Breast epithelium (tissue), 4 donors: ENCODE measurements around the gene INO80E. TPM values are rescaled to one million over a fixed set of nuclear protein-coding genes. Genes with fewer than 3 reads are reported as not detected.

Experiments
- DNase-seq, 2 donors: peaks; one replicate each; pipeline ENCODE4 v3.0.0-alpha.2; 2019; ENCODE audit warnings: low spot score in 2 of 2
- H3K27ac ChIP-seq, 2 donors: fragments of 200-600 bp; sonication (generic) in 1 of 2; one replicate each; pipeline ENCODE4 v1.5.1; 2016 to 2019; ENCODE audit warnings: mild to moderate bottlenecking in 1 of 2
- H3K27me3 ChIP-seq, 2 donors: fragments of 200-600 bp; sonication (generic) in 1 of 2; one replicate each; pipeline versions ENCODE4 v1.5.1 to v1.6.0; 2017 to 2019; ENCODE audit warnings: control low read depth in 1 of 2, mild to moderate bottlenecking in 1 of 2
- H3K36me3 ChIP-seq: fragments of 200-600 bp; one replicate; pipeline ENCODE4 v1.5.1; 2019
- H3K4me1 ChIP-seq, 2 donors: fragments of 200-600 bp; sonication (generic); one replicate each; pipeline ENCODE4 v1.5.1; 2016 to 2019; ENCODE audit warnings: control low read depth in 1 of 2
- H3K4me3 ChIP-seq, 3 donors: fragments of 200-600 bp; sonication (generic); 1 replicate in 2 of 3; 2 replicates in 1 of 3; pipeline ENCODE4 v1.5.1; 2016 to 2019; ENCODE audit warnings: mild to moderate bottlenecking in 3 of 3, moderate library complexity in 2 of 3
- H3K9me3 ChIP-seq, 2 donors: fragments of 200-600 bp; sonication (generic) in 1 of 2; one replicate each; pipeline ENCODE4 v1.5.1; 2016 to 2019; ENCODE audit warnings: control low read depth in 1 of 2
- POLR2A ChIP-seq: fragments of 450-650 bp; IDR thresholded peaks from one replicate; pipeline ENCODE4 v1.6.1; 2016; ENCODE audit warnings: antibody characterized with exemption, mild to moderate bottlenecking, moderate library complexity
- POLR2AphosphoS5 ChIP-seq, 3 donors: sonication (generic); formaldehyde crosslinking; IDR thresholded peaks; one replicate each; pipeline ENCODE4 v1.6.1; 2017; ENCODE audit warnings: antibody characterized with exemption in 3 of 3
- intact Hi-C: fragments of 100-400 bp; cut with DNase I; formaldehyde crosslinking; loops from one replicate; pipeline ENCODE4 v1.15.1; 2023; ENCODE audit warnings: low total_unique reads
- total RNA-seq, 3 donors: library from RNA; depleted of rRNA; stranded (reverse); fragments of >200 nt; gene quantifications; one replicate each; pipeline ENCODE4 v1.1.0, GENCODE V29; 2016
- TF ChIP-seq, protein P1 (sequence below), 3 donors: fragments of 450-650 bp; IDR thresholded peaks; one replicate each; pipeline ENCODE4 v1.5.1; 2016 to 2017; ENCODE audit warnings: antibody characterized with exemption in 3 of 3, mild to moderate bottlenecking in 3 of 3, moderate library complexity in 3 of 3

The INO80E gene
- total RNA-seq, 3 donors from 2014 or later, result 31.8 to 39.7 (median 38.6) TPM

DNA sequence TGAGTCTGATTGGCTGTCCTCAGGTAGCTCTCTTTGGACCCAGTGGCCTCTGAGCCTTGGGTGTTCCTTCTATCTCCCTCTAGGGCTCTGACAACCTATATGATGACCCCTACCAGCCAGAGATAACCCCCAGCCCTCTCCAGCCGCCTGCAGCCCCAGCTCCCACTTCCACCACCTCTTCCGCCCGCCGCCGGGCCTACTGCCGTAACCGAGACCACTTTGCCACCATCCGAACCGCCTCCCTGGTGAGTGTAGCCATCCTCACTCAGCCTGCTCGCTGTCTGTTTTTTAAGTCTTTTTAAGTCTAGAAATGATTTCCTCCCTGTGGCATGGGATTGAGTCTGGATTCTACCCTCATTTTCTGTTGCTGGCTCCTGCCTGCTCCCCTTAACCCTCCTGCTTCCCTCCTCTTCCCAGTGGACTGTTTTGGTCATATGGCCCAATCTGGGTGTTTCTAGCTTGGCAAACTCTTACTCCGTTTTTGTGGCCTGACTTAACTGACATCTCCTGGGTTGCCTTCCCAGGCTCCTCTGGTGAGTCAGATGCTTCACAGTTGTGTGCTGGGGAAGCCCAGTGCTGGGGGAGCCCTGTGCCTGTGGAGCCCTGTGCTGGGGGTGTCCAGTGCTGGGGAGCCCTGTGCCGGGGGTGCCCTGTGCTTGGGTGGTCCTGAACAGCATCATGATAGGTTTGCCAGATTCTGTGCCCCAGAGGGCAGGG, 12.5 kb upstream of the INO80E start:
- Histone ChIP-seq H3K4me1 (no peaks in the 10 kb centered on the region), H3K9me3 (no peaks in the 10 kb centered on the region), H3K27ac (no peak overlapping the region), H3K36me3 (peaks cover 34% of the 10 kb centered on the region), H3K4me3 (no peak overlapping the region), H3K27me3 (no peaks in the 10 kb centered on the region)
- no peak for DNase-seq
- TF ChIP-seq, protein P1, sequence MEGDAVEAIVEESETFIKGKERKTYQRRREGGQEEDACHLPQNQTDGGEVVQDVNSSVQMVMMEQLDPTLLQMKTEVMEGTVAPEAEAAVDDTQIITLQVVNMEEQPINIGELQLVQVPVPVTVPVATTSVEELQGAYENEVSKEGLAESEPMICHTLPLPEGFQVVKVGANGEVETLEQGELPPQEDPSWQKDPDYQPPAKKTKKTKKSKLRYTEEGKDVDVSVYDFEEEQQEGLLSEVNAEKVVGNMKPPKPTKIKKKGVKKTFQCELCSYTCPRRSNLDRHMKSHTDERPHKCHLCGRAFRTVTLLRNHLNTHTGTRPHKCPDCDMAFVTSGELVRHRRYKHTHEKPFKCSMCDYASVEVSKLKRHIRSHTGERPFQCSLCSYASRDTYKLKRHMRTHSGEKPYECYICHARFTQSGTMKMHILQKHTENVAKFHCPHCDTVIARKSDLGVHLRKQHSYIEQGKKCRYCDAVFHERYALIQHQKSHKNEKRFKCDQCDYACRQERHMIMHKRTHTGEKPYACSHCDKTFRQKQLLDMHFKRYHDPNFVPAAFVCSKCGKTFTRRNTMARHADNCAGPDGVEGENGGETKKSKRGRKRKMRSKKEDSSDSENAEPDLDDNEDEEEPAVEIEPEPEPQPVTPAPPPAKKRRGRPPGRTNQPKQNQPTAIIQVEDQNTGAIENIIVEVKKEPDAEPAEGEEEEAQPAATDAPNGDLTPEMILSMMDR (IDR thresholded peaks at IDR 0.05), result no peak
- TF ChIP-seq POLR2AphosphoS5 (IDR thresholded peaks at IDR 0.05), result no peak
- no peak for TF ChIP-seq POLR2A
- intact Hi-C loops, result no loop called here

DNA sequence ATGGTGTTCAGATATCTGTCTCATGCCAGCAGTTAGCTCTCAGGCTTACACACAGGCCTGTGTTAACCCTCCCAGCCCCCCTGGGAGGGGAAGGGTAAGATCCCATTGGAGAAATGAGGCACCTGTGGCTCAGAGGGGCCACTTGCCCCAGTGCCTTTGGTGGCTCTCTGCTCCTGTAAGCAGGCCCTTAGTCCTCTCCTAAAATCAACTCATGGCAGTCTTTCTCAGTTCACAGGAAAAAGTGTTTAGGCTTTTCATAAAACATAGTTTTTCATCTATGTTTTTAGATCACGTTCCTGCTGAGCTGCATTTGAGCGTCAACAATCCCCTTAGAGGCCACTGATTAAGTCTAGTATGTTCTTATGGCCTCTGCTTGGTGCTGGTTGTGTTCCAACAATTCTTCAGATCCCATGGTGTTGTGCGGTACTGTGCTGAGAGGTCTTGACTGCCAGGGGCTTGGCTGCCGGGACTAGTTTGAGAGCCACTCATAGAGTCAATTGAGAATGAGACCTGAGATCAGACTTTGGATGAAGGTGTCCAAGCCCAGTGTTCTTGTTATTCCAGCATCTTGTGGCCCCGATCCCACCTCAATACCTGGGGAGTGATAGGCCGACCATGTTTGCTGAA, 11.8 kb upstream of the INO80E start:
- no peaks in the 10 kb centered on the region for H3K27me3 ChIP-seq
- TF ChIP-seq POLR2A (no peak), POLR2AphosphoS5 (IDR thresholded peaks at IDR 0.05) (no peak)
- TF ChIP-seq, protein P1 (IDR thresholded peaks at IDR 0.05), result no peak
- H3K36me3 ChIP-seq, result peaks cover 34% of the 10 kb centered on the region
- no peak overlapping the region for H3K27ac ChIP-seq
- H3K9me3 ChIP-seq, result no peaks in the 10 kb centered on the region
- DNase-seq, result no peak
- intact Hi-C loops, result no loop called here
- no peaks in the 10 kb centered on the region for H3K4me1 ChIP-seq
- H3K4me3 ChIP-seq, result no peak overlapping the region

DNA sequence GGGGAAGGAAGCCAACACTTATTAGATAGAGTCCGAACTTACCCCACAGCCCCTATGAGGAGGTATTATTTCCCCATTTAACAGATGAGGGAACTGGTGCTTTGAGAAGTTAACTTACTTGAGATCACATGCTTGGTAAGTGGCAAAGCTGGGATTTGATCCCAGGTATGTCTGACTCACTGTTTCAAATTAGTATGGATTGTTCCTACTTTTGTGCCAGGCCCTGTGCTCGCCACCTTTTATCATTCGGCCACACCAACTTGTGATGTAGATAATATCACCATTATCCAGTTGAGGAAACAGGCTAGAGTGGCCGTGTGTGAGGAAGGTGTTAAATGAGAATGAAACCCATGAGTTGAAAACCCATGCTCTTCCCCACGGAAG, 11.3 kb upstream of the INO80E start:
- H3K4me1 ChIP-seq, result no peaks in the 10 kb centered on the region
- H3K4me3 ChIP-seq, result no peak overlapping the region
- H3K27me3 ChIP-seq, result no peaks in the 10 kb centered on the region
- TF ChIP-seq POLR2A (no peak), POLR2AphosphoS5 (IDR thresholded peaks at IDR 0.05) (no peak)
- TF ChIP-seq, protein P1 (IDR thresholded peaks at IDR 0.05), result no peak
- intact Hi-C loops, result no loop called here
- DNase-seq, result no peak
- no peaks in the 10 kb centered on the region for H3K9me3 ChIP-seq
- no peak overlapping the region for H3K27ac ChIP-seq
- peaks cover 34% of the 10 kb centered on the region for H3K36me3 ChIP-seq

DNA sequence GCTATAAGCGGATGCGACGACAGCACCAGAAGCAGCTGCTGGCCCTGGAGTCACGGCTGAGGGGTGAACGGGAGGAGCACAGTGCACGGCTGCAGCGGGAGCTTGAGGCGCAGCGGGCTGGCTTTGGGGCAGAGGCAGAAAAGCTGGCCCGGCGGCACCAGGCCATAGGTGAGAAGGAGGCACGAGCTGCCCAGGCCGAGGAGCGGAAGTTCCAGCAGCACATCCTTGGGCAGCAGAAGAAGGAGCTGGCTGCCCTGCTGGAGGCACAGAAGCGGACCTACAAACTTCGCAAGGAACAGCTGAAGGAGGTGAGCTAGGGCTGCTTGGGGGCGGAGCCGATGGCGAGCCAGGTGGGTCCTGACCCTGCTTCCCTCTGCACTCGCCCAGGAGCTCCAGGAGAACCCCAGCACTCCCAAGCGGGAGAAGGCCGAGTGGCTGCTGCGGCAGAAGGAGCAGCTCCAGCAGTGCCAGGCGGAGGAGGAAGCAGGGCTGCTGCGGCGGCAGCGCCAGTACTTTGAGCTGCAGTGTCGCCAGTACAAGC, 10.7 kb upstream of the INO80E start:
- intact Hi-C loops, result no loop called here
- TF ChIP-seq POLR2AphosphoS5 (IDR thresholded peaks at IDR 0.05) (no peak), POLR2A (no peak)
- TF ChIP-seq, protein P1 (IDR thresholded peaks at IDR 0.05), result no peak
- Histone ChIP-seq H3K27ac (no peak overlapping the region), H3K9me3 (no peaks in the 10 kb centered on the region), H3K4me3 (no peak overlapping the region), H3K4me1 (no peaks in the 10 kb centered on the region), H3K36me3 (peaks cover 39% of the 10 kb centered on the region), H3K27me3 (no peaks in the 10 kb centered on the region)
- no peak for DNase-seq

DNA sequence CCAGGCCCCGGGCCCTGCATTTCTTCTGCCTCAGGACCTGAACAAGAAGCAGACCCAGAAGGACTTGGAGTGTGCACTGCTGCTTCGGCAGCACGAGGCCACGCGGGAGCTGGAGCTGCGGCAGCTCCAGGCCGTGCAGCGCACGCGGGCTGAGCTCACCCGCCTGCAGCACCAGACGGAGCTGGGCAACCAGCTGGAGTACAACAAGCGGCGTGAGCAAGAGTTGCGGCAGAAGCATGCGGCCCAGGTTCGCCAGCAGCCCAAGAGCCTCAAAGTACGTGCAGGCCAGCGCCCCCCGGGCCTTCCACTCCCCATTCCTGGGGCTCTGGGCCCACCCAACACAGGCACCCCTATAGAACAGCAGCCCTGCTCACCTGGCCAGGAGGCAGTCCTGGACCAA, 9.8 kb upstream of the INO80E start:
- TF ChIP-seq POLR2AphosphoS5 (IDR thresholded peaks at IDR 0.05), result no peak
- TF ChIP-seq POLR2A, result no peak
- TF ChIP-seq, protein P1 (IDR thresholded peaks at IDR 0.05), result no peak
- H3K9me3 ChIP-seq, result no peaks in the 10 kb centered on the region
- intact Hi-C loops, result no loop called here
- H3K4me1 ChIP-seq, result no peaks in the 10 kb centered on the region
- DNase-seq, result no peak
- H3K27ac ChIP-seq, result no peak overlapping the region
- no peaks in the 10 kb centered on the region for H3K27me3 ChIP-seq
- H3K4me3 ChIP-seq, result no peak overlapping the region
- peaks cover 31% of the 10 kb centered on the region for H3K36me3 ChIP-seq
